ENCODE measurements around the gene ARHGAP30.

ARHGAP30 gene

DNA sequence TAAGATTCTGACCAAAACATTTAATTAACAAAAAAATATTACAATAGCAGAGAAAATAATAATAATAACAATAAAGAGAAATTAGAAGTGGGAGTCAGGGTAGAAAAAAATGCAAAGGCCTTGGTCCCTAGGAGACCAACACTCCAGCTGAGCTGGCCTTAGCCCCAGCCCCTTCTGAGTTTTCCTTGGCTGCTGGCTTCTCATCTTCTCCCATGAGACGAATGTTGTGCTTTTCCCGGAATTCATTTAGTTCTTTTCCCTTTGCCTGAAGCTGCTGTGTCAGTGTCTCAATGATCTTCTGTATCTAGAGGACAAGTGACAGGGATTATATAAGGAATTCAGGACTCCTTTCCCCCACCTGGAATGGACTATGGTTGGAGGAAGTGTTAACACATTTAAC lies 30.9 kb upstream of the ARHGAP30 start:
- peaks cover 21% of the 10 kb centered on the region for H3K79me2 ChIP-seq (ENCODE audit: insufficient read depth, low read length)
- H3F3A ChIP-seq (ENCODE audit: low read depth), result no peaks in the 10 kb centered on the region
- peaks cover 3% of the 10 kb centered on the region for H3K4me1 ChIP-seq (ENCODE audit: insufficient read depth, low read length, poor library complexity, severe bottlenecking)
- no peaks in the 10 kb centered on the region for H3K9me3 ChIP-seq (ENCODE audit: insufficient read depth, low read depth, low read length)
- H3K27me3 ChIP-seq (ENCODE audit: insufficient read depth, low read length, poor library complexity, severe bottlenecking), result no peaks in the 10 kb centered on the region
- no peak overlapping the region for H3K9ac ChIP-seq (ENCODE audit: low read depth, low read length, poor library complexity, severe bottlenecking)
- no peak overlapping the region for H3K4me2 ChIP-seq (ENCODE audit: low read depth, low read length, poor library complexity, severe bottlenecking)
- TF ChIP-seq, protein P1, sequence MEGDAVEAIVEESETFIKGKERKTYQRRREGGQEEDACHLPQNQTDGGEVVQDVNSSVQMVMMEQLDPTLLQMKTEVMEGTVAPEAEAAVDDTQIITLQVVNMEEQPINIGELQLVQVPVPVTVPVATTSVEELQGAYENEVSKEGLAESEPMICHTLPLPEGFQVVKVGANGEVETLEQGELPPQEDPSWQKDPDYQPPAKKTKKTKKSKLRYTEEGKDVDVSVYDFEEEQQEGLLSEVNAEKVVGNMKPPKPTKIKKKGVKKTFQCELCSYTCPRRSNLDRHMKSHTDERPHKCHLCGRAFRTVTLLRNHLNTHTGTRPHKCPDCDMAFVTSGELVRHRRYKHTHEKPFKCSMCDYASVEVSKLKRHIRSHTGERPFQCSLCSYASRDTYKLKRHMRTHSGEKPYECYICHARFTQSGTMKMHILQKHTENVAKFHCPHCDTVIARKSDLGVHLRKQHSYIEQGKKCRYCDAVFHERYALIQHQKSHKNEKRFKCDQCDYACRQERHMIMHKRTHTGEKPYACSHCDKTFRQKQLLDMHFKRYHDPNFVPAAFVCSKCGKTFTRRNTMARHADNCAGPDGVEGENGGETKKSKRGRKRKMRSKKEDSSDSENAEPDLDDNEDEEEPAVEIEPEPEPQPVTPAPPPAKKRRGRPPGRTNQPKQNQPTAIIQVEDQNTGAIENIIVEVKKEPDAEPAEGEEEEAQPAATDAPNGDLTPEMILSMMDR (conservative IDR thresholded peaks at IDR 0.05; ENCODE audit: low read length), result no peak
- TF ChIP-seq EZH2phosphoT487 (IDR thresholded peaks at IDR 0.05; ENCODE audit: borderline replicate concordance), result no peak
- H4K20me1 ChIP-seq (ENCODE audit: insufficient read depth, low read length, poor library complexity, severe bottlenecking), result peaks cover 4% of the 10 kb centered on the region
- H2AFZ ChIP-seq (ENCODE audit: low read length), result no peak overlapping the region
- no peaks in the 10 kb centered on the region for H3K9me2 ChIP-seq (replicated peaks; ENCODE audit: low read depth, low read length)
- H3K4me3 ChIP-seq (ENCODE audit: low read length, poor library complexity, severe bottlenecking), result no peak overlapping the region
- H3K36me3 ChIP-seq (ENCODE audit: insufficient read depth, low read length), result peaks cover 35% of the 10 kb centered on the region; the same call in 1 of the 2 replicates

DNA sequence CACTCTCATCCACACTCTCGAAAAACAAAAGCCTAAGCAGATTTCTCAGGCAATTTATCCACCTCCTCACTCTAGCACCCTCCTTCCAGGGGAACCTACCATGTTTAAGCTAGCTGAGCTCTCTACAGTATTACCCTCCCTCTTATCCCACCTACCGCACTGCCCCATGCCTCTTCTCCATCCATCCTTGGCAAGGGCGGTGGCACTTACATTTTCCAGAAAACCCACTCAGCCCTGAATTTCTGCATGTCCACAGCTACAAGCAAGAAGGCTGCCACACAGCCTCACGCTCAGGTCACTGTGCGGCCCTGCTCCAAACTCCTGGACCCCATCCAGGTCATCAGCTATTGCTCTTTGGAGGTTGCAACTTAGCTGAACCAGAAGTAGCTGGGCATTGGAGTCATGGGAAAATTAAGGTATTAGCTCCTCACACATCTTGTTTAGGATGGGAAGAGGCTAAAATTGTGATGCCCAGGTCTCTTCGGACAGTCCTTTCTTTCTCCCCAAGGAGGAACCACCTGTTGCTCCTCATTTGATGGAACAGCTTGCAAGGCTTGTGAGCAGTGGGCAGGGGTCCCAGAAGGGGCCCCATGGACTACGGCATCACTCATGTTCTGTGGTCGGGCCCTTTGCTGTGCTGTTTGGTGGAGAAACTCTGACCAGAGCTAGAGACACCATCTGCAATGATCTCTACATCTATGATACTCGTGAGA lies 29.6 kb upstream of the ARHGAP30 start:
- Histone ChIP-seq H3K36me3 (ENCODE audit: insufficient read depth, low read length) (peaks cover 35% of the 10 kb centered on the region; the same call in 1 of the 2 replicates), H2AFZ (ENCODE audit: low read length) (no peak overlapping the region), H4K20me1 (ENCODE audit: insufficient read depth, low read length, poor library complexity, severe bottlenecking) (peaks cover 4% of the 10 kb centered on the region), H3K4me1 (ENCODE audit: insufficient read depth, low read length, poor library complexity, severe bottlenecking) (peaks cover 3% of the 10 kb centered on the region), H3K9me3 (ENCODE audit: insufficient read depth, low read depth, low read length) (no peaks in the 10 kb centered on the region), H3K9me2 (replicated peaks; ENCODE audit: low read depth, low read length) (no peaks in the 10 kb centered on the region), H3K27me3 (ENCODE audit: insufficient read depth, low read length, poor library complexity, severe bottlenecking) (no peaks in the 10 kb centered on the region), H3K4me2 (ENCODE audit: low read depth, low read length, poor library complexity, severe bottlenecking) (no peak overlapping the region), H3K4me3 (ENCODE audit: low read length, poor library complexity, severe bottlenecking) (no peak overlapping the region), H3F3A (ENCODE audit: low read depth) (no peaks in the 10 kb centered on the region), H3K9ac (ENCODE audit: low read depth, low read length, poor library complexity, severe bottlenecking) (no peak overlapping the region), H3K79me2 (ENCODE audit: insufficient read depth, low read length) (peaks cover 12% of the 10 kb centered on the region; the same call in 1 of the 2 replicates)
- TF ChIP-seq EZH2phosphoT487 (IDR thresholded peaks at IDR 0.05; ENCODE audit: borderline replicate concordance), result no peak
- TF ChIP-seq, protein P1 (conservative IDR thresholded peaks at IDR 0.05; ENCODE audit: low read length), result no peak

DNA sequence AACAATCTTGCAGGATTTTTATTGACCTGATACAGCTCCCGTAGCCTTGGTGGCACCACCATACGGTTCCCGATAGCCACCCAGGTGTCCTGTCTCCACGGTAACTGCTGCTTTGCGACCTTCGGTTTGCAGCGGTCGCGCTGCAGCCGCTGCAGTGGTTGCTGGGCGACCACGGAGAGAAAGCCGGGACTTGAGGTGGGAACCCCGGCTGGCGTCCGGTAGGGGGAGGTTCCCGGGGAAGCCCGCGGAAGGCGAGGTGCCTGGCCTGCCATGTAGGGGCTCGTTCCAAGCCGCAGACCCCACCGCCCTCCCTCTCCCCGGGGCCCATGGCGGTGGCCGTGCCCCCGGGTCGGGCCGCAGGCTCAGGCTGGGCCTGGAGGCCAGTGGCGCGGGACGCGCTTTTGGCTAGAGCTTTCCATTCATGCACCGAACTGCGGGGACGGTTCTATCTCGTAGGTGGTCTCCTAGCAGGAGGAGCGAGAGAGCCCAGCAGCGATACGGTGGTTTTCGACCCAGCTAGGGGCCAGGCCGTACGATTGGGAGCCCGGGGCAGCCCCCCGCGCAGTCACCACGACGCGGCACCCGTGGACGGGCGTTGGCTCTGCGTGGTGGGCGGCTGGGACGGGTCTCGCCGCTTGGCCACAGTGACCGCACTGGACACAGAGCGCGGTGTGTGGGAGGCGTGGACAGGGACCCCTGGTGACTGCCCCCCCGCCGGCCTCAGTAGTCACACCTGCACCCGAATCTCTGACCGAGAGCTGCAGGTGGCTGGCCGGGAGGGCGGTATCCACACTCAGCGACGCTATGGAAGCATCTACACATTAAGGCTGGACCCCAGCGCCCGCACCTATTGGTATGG lies 28.7 kb upstream of the ARHGAP30 start, which contains the start of gene KLHDC9:
KLHDC9 (plus strand) TSS at position 152 of the 859 bp plus-strand sequence; CDS start at position 327, 175 bp downstream.
- Histone ChIP-seq H3K4me3 (ENCODE audit: low read length, poor library complexity, severe bottlenecking) (no peak within 1 kb of the TSS), H3K9me2 (replicated peaks; ENCODE audit: low read depth, low read length) (no peaks in the 10 kb centered on the region), H3K4me2 (ENCODE audit: low read depth, low read length, poor library complexity, severe bottlenecking) (no peak within 1 kb of the TSS), H2AFZ (ENCODE audit: low read length) (peak within 1 kb of the TSS; percentile 48; the same call in 1 of the 2 replicates), H3K79me2 (ENCODE audit: insufficient read depth, low read length) (peaks cover 6% of the 10 kb centered on the region; the same call in 1 of the 2 replicates), H3K9ac (ENCODE audit: low read depth, low read length, poor library complexity, severe bottlenecking) (peak within 1 kb of the TSS; percentile 8), H4K20me1 (ENCODE audit: insufficient read depth, low read length, poor library complexity, severe bottlenecking) (peaks cover 4% of the 10 kb centered on the region), H3K4me1 (ENCODE audit: insufficient read depth, low read length, poor library complexity, severe bottlenecking) (peaks cover 3% of the 10 kb centered on the region), H3K36me3 (ENCODE audit: insufficient read depth, low read length) (peaks cover 31% of the 10 kb centered on the region; the same call in 1 of the 2 replicates), H3K27me3 (ENCODE audit: insufficient read depth, low read length, poor library complexity, severe bottlenecking) (no peaks in the 10 kb centered on the region), H3K9me3 (ENCODE audit: insufficient read depth, low read depth, low read length) (no peaks in the 10 kb centered on the region), H3F3A (ENCODE audit: low read depth) (no peaks in the 10 kb centered on the region)
- TF ChIP-seq, protein P1 (conservative IDR thresholded peaks at IDR 0.05; ENCODE audit: low read length), result no peak
- TF ChIP-seq EZH2phosphoT487 (IDR thresholded peaks at IDR 0.05; ENCODE audit: borderline replicate concordance), result no peak

All from Loucy (cell line).